ENCODE data around the gene SLC39A6.

DNA sequence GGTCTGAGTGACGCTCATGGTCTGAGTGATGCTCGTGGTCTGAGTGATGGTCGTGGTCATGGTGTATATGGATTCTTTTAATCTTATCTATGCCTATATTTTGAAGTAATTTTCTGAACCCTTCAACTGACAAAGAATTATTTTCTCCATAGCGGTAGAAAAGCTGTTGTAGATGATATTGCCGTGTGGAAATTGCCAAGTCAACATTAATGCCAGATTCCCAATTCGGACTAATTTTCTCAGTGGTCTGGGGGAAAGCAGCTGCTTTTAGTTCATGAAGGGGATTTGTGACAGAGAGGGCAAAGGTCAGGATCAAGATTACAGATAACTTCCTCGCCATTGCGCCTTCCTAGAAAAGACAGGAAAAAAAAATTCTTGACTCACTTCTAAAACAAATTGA lies 2.5 kb downstream of the SLC39A6 start:
- TF ChIP-seq, protein P1, sequence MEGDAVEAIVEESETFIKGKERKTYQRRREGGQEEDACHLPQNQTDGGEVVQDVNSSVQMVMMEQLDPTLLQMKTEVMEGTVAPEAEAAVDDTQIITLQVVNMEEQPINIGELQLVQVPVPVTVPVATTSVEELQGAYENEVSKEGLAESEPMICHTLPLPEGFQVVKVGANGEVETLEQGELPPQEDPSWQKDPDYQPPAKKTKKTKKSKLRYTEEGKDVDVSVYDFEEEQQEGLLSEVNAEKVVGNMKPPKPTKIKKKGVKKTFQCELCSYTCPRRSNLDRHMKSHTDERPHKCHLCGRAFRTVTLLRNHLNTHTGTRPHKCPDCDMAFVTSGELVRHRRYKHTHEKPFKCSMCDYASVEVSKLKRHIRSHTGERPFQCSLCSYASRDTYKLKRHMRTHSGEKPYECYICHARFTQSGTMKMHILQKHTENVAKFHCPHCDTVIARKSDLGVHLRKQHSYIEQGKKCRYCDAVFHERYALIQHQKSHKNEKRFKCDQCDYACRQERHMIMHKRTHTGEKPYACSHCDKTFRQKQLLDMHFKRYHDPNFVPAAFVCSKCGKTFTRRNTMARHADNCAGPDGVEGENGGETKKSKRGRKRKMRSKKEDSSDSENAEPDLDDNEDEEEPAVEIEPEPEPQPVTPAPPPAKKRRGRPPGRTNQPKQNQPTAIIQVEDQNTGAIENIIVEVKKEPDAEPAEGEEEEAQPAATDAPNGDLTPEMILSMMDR (IDR thresholded peaks at IDR 0.05) = no peak
- TF ChIP-seq POLR2A (IDR thresholded peaks at IDR 0.05) = no peak

All from heart left ventricle (tissue), 13 donors.